NCI-H1694 (cell line): ENCODE measurements around the gene S100A13.
A peak's percentile ranks its signal among the peaks of the same experiment; 100 is the strongest.
"Not testable (repeated sequence)": the region's sequence is repeated elsewhere in the genome, so short reads cannot be mapped to it uniquely, and the experiment has no call there.

Experiments used
- DNase-seq: peaks from one replicate; lab custom pipeline; 2025; lab: John Stamatoyannopoulos, UW

Gene S100A13

GRCh38 chr1:153626904-153627714 lies at the start of gene S100A13:
TSS of gene S100A13 (minus strand) at chr1:153627505. CDS start at chr1:153626472, 1,033 bp downstream.
- DNase-seq: no peak

GRCh38 chr1:153673511-153673910 lies 46.2 kb upstream of the S100A13 start:
- no peak for DNase-seq

GRCh38 chr1:153671628-153672353 lies 44.5 kb upstream of the S100A13 start:
- peak; percentile 73 for DNase-seq

- DNase-seq: peak; percentile 100
These were observed 43.7 kb upstream of the S100A13 start, which contains the start of gene ILF2 for GRCh38 chr1:153670859-153671627. TSS of gene ILF2 (minus strand) at chr1:153670993. CDS start at chr1:153670922, 71 bp downstream.

GRCh38 chr1:153670257-153670858 lies 43.1 kb upstream of the S100A13 start:
- no peak for DNase-seq

- DNase-seq: no peak
These were observed 42.3 kb upstream of the S100A13 start for GRCh38 chr1:153669606-153670005.

GRCh38 chr1:153668672-153669071 lies 41.4 kb upstream of the S100A13 start:
- DNase-seq: not testable (repeated sequence)

GRCh38 chr1:153667439-153667838 lies 40.1 kb upstream of the S100A13 start:
- no peak for DNase-seq

GRCh38 chr1:153663211-153663610 lies 35.9 kb upstream of the S100A13 start:
- DNase-seq: no peak

GRCh38 chr1:153662269-153662668 lies 35.0 kb upstream of the S100A13 start:
- DNase-seq: no peak

- DNase-seq: no peak
These were observed 33.9 kb upstream of the S100A13 start for GRCh38 chr1:153661111-153661708.

GRCh38 chr1:153659656-153660055 lies 32.4 kb upstream of the S100A13 start:
- no peak for DNase-seq

GRCh38 chr1:153659175-153659534 lies 31.9 kb upstream of the S100A13 start:
- DNase-seq: no peak

- peak; percentile 76 for DNase-seq
These were observed 31.3 kb upstream of the S100A13 start, which contains the start of gene SNAPIN for GRCh38 chr1:153658400-153659174. TSS of gene SNAPIN (plus strand) at chr1:153658703. CDS start at chr1:153658744, 41 bp downstream.

- no peak for DNase-seq
These were observed 28.0 kb upstream of the S100A13 start for GRCh38 chr1:153655333-153655732.

- DNase-seq: no peak
These were observed 25.6 kb upstream of the S100A13 start for GRCh38 chr1:153652805-153653500.

- DNase-seq: no peak
These were observed 24.5 kb upstream of the S100A13 start for GRCh38 chr1:153651771-153652170.

GRCh38 chr1:153649863-153650235 lies 22.5 kb upstream of the S100A13 start:
- no peak for DNase-seq

GRCh38 chr1:153649137-153649862 lies 22.0 kb upstream of the S100A13 start:
- DNase-seq: no peak
